Measurements from ENCODE around the gene MBNL2.
A peak's percentile ranks its signal among the peaks of the same experiment; 100 is the strongest.

MBNL2 gene

GRCh38 chr13:97212004-97212403 lies 10.1 kb upstream of the MBNL2 start:
- DNase-seq = no peak

GRCh38 chr13:97212601-97213040 lies 9.5 kb upstream of the MBNL2 start:
- peak; percentile 23 to 55 (median 42) for DNase-seq

GRCh38 chr13:97214921-97215320 lies 7.2 kb upstream of the MBNL2 start:
- DNase-seq = peak in 1 of 4 experiments; percentile 9

GRCh38 chr13:97215325-97215724 lies 6.8 kb upstream of the MBNL2 start:
- no peak for DNase-seq

GRCh38 chr13:97219226-97219625 lies 2.9 kb upstream of the MBNL2 start:
- no peak for DNase-seq

GRCh38 chr13:97220151-97220900 lies 1.8 kb upstream of the MBNL2 start:
- DNase-seq = no peak

GRCh38 chr13:97221046-97221445 lies 1.1 kb upstream of the MBNL2 start:
- no peak for DNase-seq

- DNase-seq = no peak
These were observed 667 bp upstream of the MBNL2 start for GRCh38 chr13:97221466-97221865.

- peak in 2 of 4 experiments; percentile 10 to 14 for DNase-seq
These were observed 1.0 kb downstream of the MBNL2 start for GRCh38 chr13:97223037-97223710.

GRCh38 chr13:97223711-97224541 lies 1.8 kb downstream of the MBNL2 start:
- peak; percentile 84 to 96 (median 90) for DNase-seq

- DNase-seq = no peak
These were observed 2.6 kb downstream of the MBNL2 start for GRCh38 chr13:97224544-97225300.

- no peak for DNase-seq
These were observed 3.4 kb downstream of the MBNL2 start for GRCh38 chr13:97225533-97225932.

GRCh38 chr13:97226013-97226412 lies 3.9 kb downstream of the MBNL2 start:
- DNase-seq = no peak

- DNase-seq = peak in 3 of 4 experiments; percentile 20 to 30 (median 29)
These were observed 4.9 kb downstream of the MBNL2 start for GRCh38 chr13:97226788-97227627.

- DNase-seq = no peak
These were observed 6.9 kb downstream of the MBNL2 start for GRCh38 chr13:97228850-97229521.

- DNase-seq = no peak
These were observed 7.6 kb downstream of the MBNL2 start for GRCh38 chr13:97229699-97230098.

GRCh38 chr13:97231118-97231828 lies 9.1 kb downstream of the MBNL2 start:
- DNase-seq = no peak

- DNase-seq = no peak
These were observed 9.7 kb downstream of the MBNL2 start for GRCh38 chr13:97231829-97232196.

- no peak for DNase-seq
These were observed 11.4 kb downstream of the MBNL2 start for GRCh38 chr13:97233499-97233898.

- DNase-seq = no peak
These were observed 12.1 kb downstream of the MBNL2 start for GRCh38 chr13:97234236-97234635.
